Left lobe of liver (tissue), 2 donors: ENCODE measurements around the gene GPHN. TPM values are rescaled to one million over a fixed set of nuclear protein-coding genes. Genes with fewer than 3 reads are reported as not detected.
"Not testable (repeated sequence)": the region's sequence is repeated elsewhere in the genome, so short reads cannot be mapped to it uniquely, and the experiment has no call there.

Source experiments
- ATAC-seq: fragments of 200-7000 bp; cut with Tn5 transposase; one replicate; pipeline ENCODE4 v1.9.1; 2020; ENCODE audit warnings: mild to moderate bottlenecking, moderate library complexity
- DNase-seq: peaks from one replicate; pipeline ENCODE4 v3.0.0-alpha.2; 2020; ENCODE audit warnings: low spot score
- total RNA-seq: library from RNA; stranded (reverse); gene quantifications from one replicate; pipeline ENCODE4 v1.2.1, GENCODE V29; 2021
- donor health status: DM: no; HTN: no; CAD: no; lungs with moderate emphysema.
- donor health status: DM: no; HTN: yes; CAD: no.

Gene GPHN
- total RNA-seq, 1 donor from 2014 or later, result 43.0 TPM

DNA sequence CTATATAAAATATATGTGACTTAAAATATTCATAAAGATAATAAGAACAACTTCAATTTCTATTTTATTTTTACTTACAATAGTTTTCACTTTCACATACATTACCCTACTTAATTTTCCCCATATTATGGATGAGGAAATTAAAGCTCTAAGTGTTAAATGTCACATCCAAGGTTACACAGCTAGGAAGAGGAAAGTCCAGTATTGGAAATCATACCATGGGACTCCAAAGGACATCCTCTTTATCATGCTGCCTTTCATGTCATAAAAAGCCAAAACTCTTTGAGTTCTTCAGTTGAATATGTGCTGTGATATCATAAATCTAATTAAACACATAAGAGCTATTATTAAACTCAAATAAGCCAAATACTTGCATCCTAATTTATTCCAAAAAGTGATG is 508.9 kb downstream of the GPHN start:
- ATAC-seq, result no peak
- DNase-seq, result no peak

DNA sequence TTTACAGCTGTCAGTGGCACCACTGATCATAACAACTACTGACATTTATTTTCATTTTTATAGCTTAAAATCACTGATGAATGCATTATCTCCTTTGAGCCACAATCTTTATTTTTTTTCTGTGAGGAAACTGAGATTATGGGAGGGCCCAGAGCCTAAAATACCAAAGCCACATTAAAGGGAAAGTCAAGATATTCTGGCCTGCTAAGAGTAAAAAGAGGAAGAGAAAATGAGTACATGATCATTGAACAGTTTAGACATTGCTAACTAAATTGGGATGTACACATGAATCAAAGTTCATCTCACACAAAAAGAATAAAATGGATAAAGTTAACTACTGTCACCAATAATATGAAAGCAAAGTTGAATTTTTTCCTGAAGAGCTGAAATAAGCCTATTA is 510.8 kb downstream of the GPHN start:
- no peak for ATAC-seq
- no peak for DNase-seq

DNA sequence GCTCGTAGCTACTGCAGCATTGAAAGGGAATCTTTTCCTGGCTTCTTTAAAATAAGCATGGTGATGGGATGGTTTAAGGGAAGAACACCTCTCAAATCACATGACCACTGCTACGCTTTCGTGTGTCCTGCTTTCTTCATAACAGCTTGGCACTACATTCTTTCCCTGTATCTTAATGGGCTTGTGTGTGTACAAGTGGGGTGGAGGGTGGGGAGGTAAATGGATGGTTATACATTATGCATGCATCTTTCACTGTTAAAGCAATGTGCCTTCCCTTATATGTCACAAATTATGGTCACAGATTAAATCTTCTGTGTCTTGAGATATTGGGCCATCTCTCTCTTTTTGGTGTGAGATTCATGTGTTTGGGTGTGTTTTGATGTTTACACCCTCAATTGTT is 511.8 kb downstream of the GPHN start:
- ATAC-seq (no peak), DNase-seq (no peak)

DNA sequence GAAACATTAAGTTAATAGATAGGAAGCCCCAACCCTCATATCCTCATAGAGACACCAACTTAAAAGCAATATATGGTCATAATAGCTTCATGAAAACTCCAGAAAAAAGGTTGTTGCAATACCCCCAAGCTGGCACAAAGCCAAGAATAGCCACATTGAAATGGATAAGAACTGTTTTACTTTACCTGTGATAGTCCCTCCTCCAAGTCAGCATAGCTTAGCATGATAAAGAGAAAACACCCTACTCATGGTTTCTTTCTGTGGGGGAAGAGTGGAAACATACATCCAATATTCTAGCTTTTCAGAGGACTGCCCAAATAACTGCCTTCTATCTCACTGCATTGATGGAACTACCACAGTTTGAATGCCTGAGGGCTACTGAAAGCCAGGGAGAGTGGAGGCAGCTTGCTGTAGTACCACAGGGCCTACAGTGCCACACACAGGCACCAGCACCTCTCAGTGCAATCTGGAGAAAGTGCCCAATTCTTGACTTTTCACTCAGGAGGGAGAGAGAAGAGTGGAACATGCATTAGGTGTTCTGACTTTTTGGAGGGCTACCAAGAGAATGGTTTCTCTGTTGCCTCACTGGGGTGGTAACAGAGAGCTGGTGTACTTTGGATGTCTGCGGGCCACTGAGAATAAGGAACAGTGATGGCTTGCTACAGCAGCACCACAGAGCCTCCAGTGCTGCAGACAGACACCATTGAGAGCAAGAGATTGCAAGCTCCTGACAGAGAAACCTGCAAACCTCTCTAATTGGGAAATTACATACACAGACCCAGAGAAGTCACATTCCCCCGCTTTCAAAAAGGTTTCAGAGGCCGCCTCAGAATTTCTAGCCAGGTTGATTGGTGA is 524.2 kb downstream of the GPHN start:
- ATAC-seq (no peak), DNase-seq (no peak)

DNA sequence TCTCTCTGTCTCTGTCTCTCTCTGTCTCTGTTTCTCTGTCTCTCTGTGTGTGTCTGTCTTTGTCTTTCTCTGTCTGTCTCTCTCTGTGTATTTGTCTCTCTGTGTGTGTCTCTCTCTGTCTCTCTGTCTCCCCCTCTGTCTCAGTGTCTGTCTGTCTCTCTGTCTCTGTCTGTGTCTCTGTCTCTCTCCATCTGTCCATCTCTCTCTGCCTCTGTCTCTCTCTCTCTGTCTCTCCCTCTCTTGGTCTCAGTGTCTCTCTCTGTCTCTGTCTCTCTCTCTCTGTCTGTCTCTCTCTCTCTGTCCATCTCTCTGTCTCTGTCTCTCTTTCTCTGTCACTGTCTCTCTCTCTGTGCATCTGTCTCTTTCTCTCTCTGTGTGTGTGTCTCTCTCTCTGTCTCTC is 537.5 kb downstream of the GPHN start:
- no peak for ATAC-seq
- no peak for DNase-seq

DNA sequence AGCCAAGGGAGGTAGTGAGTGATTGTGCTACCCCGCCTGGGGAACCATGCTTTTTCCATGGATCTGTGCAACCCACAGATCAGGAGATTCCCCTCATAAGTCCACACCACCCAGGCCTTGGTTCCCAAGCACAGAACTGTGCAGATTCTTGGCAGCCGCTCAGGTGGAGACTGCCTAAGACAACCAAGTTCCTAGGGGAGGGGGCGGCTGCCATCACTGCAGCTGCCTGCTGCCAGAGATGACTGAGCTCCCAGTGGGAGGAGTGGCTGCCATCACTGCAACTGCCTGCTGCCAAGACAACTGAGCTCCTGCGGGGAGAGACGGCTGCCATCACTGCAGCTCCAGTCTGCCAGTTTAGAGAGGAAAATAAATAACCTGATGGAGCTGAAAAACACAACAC is 542.9 kb downstream of the GPHN start:
- DNase-seq (no peak), ATAC-seq (no peak)

DNA sequence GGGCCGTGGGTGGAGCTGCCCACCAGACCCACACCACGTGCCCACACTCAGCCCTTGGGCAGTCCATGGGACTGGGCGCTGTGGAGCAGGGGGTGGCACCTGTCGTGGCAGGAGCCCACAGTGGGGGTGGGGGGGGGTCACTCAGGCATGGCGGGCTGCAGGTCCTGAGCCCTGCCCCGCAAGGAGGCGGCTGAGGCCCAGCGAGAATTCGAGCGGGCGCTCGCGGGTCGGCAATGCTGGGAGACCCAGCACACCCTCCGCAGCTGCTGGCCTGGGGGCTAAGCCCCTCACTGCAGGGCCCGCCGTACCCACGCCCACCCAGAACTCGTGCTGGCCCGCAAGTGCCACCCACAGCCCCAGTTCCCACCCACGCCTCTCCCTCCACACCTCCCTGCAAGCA is 548.7 kb downstream of the GPHN start:
- ATAC-seq, result no peak
- no peak for DNase-seq

DNA sequence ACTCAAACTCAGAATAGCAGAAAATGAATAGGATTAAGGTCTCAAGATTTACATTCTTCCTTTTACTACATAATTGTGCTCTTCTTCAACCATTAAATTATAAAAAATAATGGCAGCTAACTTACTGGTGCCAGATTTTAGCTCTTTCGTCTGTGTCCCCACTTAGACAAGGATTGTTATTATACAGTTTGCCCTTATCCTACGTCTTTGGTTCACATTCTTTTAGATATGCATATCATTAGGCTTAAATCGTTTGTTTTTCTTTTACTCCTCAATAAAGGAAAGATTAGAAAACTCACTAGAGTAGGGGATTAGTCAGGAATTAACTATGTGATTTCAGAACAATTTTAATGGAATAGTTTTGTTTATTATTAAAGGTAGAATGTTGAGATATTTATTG is 551.6 kb downstream of the GPHN start:
- no peak for DNase-seq

DNA sequence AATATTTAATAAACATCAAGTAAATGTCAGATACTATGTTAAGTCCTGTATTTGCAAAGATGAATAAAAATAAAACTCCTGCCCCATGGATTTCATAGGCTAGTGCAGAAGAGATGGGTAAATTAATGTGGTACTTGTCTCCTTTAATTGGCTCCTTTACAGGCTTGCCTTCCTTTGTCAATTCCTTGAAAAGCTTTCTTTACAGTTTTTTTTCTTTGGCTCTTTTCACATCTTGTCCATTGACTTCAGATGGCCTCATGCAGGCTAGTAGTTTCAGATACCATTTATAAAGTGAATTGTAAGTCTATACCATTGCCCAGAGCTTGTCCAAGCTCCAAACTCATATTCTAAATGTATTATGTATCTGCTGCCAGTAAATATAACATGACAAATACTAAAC is 552.6 kb downstream of the GPHN start:
- no peak for DNase-seq
- ATAC-seq, result no peak

More for the DNA sequence above, 551.6 kb downstream of the GPHN start:
- no peak for ATAC-seq

DNA sequence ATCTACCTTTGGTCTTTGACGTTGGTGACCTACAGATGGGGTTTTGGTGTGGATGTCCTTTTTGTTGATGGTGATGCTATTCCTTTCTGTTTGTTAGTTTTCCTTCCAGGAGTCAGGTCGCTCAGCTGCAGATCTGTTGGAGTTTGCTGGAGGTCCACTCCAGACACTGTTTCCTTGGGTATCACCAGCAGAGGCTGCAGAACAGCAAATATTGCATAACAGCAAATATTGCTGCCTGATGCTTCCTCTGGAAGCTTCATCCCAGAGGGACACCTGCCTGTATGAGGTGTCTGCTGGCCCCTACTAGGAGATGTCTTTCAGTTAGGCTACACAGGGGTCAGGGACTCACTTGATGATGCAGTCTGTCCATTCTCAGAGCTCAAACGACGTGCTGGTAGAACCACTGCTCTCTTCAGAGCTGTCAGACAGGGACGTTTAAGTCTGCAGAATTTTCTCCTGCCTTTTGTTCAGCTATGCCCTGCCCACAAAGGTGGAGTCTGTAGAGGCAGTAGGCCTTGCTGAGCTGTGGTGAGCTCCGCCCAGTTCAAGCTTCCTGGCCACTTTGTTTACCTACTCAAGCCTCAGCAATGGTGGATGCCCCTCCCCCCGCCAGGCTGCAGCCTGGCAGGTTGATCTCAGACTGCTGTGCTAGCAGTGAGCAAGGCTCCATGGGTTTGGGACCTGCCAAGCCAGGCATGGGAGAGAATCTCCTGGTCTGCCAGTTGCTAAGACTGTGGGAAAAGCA is 559.3 kb downstream of the GPHN start:
- DNase-seq, ATAC-seq: not testable (repeated sequence)

DNA sequence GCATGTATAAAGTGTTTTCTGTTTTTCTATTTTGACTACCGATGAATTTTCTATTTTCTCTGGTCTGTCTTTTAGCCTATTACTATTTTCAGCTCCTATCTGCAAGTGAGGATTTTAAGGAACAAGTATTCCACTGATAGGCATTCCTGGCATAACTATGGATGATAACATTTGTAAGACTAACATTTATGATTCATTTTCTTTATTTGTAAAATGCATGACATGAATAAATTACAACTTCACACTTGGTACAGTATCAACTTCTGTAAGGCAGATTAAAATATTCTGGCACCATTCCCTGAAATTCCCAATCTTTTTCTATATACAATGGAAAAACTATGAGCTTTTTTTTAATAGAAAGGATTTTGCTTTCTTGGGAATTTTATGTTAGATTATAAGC is 560.3 kb downstream of the GPHN start:
- ATAC-seq (no peak), DNase-seq (no peak)

DNA sequence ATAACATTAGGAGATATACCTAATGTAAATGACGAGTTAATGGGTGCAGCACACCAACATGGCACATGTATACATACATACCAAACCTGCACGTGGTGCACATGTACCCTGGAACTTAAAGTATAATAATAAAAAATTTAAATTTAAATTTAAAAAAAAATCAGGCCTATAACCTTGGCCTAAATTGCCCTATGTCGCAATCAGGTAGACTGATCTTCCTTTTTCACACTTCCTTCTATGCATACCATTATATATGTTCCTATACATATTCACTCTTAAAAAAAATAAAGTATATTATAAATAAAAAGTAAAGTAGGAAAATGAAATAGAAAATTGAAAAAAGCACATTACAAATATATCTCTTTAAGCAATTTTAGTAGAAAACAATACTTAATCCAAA is 563.6 kb downstream of the GPHN start:
- DNase-seq (no peak), ATAC-seq (no peak)

DNA sequence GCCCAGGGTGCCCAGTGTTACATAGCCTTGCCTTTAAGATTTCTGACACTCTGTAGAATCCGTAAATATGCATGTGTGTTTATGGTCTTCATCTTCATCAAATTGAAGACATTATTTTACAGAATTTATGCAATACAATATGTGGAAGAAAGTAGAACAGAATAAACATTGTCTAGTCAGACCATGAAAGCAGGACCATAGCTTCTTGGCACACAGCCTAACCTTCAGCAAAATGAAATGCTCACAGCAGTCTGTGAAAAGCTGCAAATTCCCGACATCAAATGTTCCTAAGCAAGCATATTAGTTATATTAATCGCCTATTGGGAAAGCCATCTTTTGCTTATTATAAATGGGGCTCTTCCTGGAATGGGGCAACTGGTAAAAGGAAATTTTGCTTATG is 570.0 kb downstream of the GPHN start:
- ATAC-seq, result no peak
- DNase-seq, result no peak

DNA sequence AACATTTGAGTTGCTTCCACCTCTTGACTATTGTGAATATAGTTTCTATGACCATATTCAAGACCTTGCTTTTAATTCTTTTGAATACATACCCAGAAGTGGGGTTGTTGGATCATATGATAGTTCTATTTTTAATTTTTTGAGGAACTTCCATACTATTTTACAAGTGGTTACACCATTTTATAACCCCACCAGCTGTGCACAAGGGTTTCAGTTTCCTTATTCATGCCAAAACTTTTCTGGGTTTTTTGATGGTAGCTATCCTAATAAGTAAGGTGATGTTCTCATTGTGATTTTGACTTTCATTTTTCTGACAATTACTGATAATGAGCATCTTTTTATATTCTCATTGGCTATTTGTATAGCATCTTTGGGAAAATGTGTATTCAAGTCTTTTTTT is 571.9 kb downstream of the GPHN start:
- DNase-seq (no peak), ATAC-seq (no peak)

DNA sequence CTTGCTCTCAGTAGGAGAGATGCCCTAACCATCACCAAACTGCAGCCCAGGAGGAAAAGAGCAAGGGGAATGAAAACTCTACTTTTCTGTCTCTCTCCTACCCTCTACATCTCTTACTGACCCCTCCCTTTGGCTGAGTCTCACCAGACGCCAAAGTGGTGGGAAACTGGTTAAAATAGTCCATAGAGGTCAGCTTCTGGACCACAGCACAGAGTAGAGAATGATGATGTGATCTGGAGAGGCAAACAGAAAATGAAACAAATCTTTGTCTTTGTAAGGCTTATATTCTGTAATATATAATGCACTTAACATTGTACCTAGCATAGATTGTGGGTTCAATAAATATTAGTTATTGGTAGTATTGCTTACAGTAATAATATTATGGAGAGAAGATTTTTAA is 600.3 kb downstream of the GPHN start:
- no peak for DNase-seq
- no peak for ATAC-seq

DNA sequence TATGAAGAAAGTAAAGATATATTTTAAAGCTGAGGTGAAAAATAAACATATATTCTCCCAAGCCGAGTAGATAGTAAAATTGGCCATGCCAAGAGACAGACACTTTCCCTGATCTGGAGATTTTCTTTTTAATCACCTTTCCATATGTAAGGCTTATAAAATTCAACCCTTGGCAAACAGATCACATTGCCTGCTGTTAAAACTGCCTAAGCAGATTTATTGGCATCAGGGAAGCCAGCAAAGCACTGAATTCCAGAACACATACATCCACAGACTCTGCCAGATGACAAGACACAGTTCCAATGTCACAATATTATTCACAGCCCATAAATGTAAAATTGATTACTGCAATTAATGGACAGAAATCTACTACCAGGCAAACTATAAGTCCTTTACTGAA is 603.1 kb downstream of the GPHN start:
- no peak for ATAC-seq
- DNase-seq, result no peak

DNA sequence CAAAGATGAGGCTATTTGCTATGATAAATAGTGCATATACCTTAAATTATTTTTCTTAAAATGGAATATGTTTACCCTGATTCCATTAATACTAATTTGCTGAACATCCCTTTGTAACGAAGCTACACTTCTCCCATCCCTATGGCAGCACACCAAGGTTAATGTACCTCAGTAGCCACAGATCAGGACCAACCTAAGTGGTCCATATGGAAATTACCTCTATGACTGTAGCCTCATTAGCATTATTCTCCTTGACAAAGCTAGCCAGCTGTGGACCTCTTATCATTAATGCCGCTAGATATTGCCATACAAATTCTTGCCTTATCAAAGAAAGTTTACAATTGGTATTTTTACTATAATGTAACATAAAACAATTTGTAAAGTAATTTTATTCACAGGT is 604.4 kb downstream of the GPHN start:
- DNase-seq (no peak), ATAC-seq (no peak)

DNA sequence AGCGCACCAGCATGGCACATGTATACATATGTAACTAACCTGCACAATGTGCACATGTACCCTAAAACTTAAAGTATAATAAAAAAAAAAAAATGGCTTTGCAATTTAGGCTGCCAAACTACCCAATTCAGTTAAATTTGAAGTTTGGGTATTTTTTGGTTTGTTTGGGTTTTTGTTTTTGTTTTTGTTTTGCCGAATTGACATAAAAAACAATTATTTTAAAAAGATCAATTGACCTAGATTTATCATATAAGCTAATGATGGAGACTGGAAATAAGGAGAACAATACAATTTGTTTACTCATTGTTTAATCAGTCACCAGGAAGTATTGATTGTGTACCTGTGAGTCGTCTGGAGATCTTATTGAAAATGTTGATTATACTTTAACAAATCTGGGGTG is 619.2 kb downstream of the GPHN start:
- ATAC-seq, result no peak
- DNase-seq, result no peak

DNA sequence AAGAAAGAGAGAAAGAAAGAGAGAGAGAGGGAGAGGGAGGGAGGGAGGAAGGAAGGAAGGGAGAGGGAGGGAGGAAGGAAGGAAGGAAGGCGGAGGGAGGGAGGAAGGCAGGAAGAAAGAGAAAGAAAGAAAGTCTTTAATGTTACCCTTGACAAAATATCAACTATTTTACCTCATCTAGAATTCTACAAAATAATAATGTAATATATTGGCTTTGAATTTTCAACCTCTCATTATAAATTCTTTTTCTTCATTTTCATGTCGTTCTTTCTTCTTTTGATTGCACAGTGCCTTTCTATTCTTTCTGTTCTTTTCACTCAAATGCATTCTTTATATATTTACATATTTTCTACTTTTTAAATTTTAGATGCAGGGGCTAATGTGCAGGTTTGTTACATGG is 621.8 kb downstream of the GPHN start:
- ATAC-seq (no peak), DNase-seq (no peak)

DNA sequence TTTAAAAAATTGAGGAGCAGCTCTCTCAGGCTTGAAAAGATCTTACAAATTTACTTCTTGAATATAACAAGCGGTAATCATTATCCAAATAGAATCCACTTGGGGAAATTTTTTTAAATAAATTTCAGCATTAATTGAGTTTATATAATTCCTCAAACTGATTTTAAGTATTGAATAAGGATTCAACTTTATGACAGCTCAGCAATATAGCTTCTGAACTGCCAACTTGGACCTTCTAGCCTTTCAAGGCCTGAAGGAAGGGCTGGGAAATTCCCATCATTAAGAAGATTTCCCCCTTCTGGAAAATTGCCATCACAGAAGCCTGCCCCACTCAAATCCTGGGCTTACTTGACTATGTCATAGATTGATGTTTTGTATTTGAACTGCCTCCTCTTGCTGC is 623.7 kb downstream of the GPHN start:
- DNase-seq, result no peak
- ATAC-seq, result no peak

DNA sequence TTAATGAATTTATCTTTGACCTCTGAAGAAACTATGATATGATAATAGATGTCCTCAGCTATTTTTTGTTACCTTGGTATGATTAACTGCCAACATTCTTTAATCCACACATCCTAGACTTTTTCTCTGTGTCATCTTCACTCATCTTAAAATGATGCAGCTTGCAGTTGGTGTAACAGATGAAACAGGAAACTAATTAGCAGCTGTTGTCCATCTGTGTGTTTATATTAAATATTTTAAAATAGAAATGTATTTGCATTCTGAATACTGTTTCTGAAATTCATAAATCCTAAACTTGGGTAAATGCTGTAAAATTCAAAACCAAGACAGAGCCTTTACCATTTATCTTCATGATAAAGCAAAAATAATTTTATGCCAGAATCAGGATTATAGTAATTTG is 625.2 kb downstream of the GPHN start:
- DNase-seq (no peak), ATAC-seq (no peak)

DNA sequence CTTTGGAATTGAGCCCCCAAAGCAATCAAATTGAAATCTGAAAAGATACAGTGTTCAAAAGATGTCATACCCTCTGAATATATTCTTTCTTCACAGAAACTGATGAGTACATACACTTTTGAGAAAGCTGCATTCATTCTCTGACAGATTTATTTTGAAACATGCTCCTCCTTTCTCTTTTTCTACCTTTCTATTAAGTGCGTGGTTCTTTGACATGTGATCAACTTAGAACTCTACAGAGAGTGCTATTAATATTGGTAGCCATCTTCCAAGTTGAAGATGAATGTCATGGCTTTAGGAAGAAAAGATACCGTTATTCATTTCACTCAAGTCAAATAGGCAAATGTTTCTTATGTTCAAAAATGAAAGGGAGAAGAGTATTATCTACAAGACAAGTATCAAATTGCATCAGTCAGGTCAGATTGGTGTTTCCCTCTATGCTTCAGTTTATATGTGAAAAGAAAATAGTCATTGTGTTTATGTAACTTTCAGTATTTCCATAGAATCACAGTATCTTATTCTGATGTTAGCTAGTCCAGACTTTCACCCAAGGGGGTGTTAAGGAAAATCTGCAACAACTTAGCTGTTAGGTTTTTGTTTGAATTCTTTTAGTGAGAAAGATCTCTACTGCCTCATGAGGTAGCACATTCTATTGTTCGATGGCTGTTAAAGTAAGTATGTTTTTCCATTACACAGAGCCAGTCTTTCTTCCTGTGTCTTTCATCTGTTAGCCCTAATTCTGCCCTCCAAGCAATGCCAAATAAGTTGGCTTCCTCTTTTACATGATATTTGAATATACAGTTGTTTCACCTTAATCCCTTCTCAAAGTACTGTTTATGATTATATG is 625.9 kb downstream of the GPHN start:
- no peak for ATAC-seq
- DNase-seq, result no peak
